Measurements from ENCODE around the gene SYF2. TPM values are rescaled to one million over a fixed set of nuclear protein-coding genes. Genes with fewer than 3 reads are reported as not detected.
A peak's percentile ranks its signal among the peaks of the same experiment; 100 is the strongest.

SYF2 gene
- total and polyA plus RNA-seq, 2 of the 13 experiments (the other 11 are each of a cell fraction or from before 2014, with no cell fraction given): 17.8 to 34.1 TPM

DNA sequence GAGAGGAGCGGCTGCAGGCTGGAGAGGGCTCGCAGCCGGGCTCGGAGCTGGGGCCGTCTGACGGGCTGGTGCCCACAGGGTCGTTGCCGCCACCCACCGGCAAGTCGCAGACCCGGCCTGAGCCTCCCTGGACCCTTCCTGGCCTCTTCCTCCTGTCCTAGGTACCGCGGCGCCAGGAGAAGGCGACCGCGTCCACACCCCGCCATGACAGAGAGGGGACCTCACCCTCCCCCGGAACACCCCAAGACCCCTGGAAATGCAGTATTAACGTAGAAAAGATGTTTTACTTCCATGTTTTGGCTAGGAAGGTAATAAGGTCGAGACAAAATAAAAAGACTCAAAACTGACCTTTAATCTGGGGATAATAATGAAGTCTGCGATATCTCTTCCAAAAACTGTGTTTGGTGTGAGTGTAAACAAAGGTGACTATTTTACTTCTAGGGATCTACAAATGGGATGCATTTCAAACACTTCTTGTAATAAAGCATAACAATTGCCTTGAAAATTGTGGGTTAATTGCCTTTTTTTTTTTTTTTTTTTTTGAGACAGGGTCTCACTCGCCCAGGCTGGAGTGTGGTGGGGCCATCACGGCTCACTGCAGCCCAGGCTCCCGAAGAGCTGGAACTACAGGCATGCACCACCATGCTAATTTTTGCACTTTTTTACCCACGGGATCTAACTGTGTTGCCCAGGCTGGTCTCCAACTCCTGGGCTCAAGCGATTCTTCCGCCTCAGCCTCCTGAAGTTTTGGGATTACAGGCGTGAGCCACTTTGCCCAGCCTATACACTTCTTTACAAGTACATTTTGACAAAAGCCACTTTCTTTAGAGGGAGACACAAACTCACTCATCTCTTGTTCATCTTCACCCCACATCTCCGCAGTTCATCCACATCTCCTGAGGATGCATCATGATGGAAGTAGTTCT is 15.8 kb upstream of the SYF2 start (continued):
- TF ChIP-seq, protein P1, sequence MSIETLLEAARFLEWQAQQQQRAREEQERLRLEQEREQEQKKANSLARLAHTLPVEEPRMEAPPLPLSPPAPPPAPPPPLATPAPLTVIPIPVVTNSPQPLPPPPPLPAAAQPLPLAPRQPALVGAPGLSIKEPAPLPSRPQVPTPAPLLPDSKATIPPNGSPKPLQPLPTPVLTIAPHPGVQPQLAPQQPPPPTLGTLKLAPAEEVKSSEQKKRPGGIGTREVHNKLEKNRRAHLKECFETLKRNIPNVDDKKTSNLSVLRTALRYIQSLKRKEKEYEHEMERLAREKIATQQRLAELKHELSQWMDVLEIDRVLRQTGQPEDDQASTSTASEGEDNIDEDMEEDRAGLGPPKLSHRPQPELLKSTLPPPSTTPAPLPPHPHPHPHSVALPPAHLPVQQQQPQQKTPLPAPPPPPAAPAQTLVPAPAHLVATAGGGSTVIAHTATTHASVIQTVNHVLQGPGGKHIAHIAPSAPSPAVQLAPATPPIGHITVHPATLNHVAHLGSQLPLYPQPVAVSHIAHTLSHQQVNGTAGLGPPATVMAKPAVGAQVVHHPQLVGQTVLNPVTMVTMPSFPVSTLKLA (IDR thresholded peaks at IDR 0.05): no peak
- TF ChIP-seq MAFK (conservative IDR thresholded peaks at IDR 0.05 in 1 of 2, IDR thresholded peaks at IDR 0.05 in 1 of 2; ENCODE audit: low read length in 2 of 2) (no peak), IKZF1 (IDR thresholded peaks at IDR 0.05) (no peak), CEBPB (IDR thresholded peaks at IDR 0.05; ENCODE audit: borderline replicate concordance, low read depth, low read length) (no peak), TAF1 (CRISPR knock-in tag; IDR thresholded peaks at IDR 0.05) (no peak), HOXD1 (CRISPR knock-in tag; IDR thresholded peaks at IDR 0.05) (no peak), ETV6 (CRISPR knock-in tag; conservative IDR thresholded peaks at IDR 0.05) (no peak)
- TF ChIP-seq, protein P2, sequence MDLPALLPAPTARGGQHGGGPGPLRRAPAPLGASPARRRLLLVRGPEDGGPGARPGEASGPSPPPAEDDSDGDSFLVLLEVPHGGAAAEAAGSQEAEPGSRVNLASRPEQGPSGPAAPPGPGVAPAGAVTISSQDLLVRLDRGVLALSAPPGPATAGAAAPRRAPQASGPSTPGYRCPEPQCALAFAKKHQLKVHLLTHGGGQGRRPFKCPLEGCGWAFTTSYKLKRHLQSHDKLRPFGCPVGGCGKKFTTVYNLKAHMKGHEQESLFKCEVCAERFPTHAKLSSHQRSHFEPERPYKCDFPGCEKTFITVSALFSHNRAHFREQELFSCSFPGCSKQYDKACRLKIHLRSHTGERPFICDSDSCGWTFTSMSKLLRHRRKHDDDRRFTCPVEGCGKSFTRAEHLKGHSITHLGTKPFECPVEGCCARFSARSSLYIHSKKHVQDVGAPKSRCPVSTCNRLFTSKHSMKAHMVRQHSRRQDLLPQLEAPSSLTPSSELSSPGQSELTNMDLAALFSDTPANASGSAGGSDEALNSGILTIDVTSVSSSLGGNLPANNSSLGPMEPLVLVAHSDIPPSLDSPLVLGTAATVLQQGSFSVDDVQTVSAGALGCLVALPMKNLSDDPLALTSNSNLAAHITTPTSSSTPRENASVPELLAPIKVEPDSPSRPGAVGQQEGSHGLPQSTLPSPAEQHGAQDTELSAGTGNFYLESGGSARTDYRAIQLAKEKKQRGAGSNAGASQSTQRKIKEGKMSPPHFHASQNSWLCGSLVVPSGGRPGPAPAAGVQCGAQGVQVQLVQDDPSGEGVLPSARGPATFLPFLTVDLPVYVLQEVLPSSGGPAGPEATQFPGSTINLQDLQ (CRISPR knock-in tag; IDR thresholded peaks at IDR 0.05): 0 out of 2 replicates have a peak, but pooled peaks have one; percentile 6
- TF ChIP-seq, protein P3, sequence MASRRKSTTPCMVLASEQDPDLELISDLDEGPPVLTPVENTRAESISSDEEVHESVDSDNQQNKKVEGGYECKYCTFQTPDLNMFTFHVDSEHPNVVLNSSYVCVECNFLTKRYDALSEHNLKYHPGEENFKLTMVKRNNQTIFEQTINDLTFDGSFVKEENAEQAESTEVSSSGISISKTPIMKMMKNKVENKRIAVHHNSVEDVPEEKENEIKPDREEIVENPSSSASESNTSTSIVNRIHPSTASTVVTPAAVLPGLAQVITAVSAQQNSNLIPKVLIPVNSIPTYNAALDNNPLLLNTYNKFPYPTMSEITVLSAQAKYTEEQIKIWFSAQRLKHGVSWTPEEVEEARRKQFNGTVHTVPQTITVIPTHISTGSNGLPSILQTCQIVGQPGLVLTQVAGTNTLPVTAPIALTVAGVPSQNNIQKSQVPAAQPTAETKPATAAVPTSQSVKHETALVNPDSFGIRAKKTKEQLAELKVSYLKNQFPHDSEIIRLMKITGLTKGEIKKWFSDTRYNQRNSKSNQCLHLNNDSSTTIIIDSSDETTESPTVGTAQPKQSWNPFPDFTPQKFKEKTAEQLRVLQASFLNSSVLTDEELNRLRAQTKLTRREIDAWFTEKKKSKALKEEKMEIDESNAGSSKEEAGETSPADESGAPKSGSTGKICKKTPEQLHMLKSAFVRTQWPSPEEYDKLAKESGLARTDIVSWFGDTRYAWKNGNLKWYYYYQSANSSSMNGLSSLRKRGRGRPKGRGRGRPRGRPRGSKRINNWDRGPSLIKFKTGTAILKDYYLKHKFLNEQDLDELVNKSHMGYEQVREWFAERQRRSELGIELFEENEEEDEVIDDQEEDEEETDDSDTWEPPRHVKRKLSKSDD (CRISPR knock-in tag; IDR thresholded peaks at IDR 0.05; ENCODE audit: low read depth): no peak
- TF ChIP-seq, protein P4, sequence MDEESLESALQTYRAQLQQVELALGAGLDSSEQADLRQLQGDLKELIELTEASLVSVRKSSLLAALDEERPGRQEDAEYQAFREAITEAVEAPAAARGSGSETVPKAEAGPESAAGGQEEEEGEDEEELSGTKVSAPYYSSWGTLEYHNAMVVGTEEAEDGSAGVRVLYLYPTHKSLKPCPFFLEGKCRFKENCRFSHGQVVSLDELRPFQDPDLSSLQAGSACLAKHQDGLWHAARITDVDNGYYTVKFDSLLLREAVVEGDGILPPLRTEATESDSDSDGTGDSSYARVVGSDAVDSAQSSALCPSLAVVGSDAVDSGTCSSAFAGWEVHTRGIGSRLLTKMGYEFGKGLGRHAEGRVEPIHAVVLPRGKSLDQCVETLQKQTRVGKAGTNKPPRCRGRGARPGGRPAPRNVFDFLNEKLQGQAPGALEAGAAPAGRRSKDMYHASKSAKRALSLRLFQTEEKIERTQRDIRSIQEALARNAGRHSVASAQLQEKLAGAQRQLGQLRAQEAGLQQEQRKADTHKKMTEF (CRISPR knock-in tag; IDR thresholded peaks at IDR 0.05): 0 out of 2 replicates have a peak, but pooled peaks have one; percentile 0
- TF ChIP-seq, protein P5, sequence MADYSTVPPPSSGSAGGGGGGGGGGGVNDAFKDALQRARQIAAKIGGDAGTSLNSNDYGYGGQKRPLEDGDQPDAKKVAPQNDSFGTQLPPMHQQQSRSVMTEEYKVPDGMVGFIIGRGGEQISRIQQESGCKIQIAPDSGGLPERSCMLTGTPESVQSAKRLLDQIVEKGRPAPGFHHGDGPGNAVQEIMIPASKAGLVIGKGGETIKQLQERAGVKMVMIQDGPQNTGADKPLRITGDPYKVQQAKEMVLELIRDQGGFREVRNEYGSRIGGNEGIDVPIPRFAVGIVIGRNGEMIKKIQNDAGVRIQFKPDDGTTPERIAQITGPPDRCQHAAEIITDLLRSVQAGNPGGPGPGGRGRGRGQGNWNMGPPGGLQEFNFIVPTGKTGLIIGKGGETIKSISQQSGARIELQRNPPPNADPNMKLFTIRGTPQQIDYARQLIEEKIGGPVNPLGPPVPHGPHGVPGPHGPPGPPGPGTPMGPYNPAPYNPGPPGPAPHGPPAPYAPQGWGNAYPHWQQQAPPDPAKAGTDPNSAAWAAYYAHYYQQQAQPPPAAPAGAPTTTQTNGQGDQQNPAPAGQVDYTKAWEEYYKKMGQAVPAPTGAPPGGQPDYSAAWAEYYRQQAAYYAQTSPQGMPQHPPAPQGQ (CRISPR knock-in tag; IDR thresholded peaks at IDR 0.05; ENCODE audit: borderline replicate concordance): no peak
- TF ChIP-seq, protein P6, sequence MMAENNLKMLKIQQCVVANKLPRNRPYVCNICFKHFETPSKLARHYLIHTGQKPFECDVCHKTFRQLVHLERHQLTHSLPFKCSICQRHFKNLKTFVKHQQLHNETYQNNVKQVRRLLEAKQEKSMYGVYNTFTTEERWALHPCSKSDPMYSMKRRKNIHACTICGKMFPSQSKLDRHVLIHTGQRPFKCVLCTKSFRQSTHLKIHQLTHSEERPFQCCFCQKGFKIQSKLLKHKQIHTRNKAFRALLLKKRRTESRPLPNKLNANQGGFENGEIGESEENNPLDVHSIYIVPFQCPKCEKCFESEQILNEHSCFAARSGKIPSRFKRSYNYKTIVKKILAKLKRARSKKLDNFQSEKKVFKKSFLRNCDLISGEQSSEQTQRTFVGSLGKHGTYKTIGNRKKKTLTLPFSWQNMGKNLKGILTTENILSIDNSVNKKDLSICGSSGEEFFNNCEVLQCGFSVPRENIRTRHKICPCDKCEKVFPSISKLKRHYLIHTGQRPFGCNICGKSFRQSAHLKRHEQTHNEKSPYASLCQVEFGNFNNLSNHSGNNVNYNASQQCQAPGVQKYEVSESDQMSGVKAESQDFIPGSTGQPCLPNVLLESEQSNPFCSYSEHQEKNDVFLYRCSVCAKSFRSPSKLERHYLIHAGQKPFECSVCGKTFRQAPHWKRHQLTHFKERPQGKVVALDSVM (CRISPR knock-in tag; IDR thresholded peaks at IDR 0.05): peak; percentile 65; the same call in 1 of the 2 replicates
- TF ChIP-seq, protein P7, sequence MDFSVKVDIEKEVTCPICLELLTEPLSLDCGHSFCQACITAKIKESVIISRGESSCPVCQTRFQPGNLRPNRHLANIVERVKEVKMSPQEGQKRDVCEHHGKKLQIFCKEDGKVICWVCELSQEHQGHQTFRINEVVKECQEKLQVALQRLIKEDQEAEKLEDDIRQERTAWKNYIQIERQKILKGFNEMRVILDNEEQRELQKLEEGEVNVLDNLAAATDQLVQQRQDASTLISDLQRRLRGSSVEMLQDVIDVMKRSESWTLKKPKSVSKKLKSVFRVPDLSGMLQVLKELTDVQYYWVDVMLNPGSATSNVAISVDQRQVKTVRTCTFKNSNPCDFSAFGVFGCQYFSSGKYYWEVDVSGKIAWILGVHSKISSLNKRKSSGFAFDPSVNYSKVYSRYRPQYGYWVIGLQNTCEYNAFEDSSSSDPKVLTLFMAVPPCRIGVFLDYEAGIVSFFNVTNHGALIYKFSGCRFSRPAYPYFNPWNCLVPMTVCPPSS (IDR thresholded peaks at IDR 0.05): no peak

Measured in HepG2 (cell line).